NCI-H1417 (cell line): ENCODE results near the gene NOTCH1.

Experiments
- DNase-seq, 3 experiments: peaks; one replicate each; lab custom pipeline; 2025; lab: John Stamatoyannopoulos, UW

The NOTCH1 gene

GRCh38 chr9:136484153-136485048, 61.4 kb downstream of the NOTCH1 start:
- DNase-seq: peak in 2 of 3 experiments; percentile 66 to 77

DNA sequence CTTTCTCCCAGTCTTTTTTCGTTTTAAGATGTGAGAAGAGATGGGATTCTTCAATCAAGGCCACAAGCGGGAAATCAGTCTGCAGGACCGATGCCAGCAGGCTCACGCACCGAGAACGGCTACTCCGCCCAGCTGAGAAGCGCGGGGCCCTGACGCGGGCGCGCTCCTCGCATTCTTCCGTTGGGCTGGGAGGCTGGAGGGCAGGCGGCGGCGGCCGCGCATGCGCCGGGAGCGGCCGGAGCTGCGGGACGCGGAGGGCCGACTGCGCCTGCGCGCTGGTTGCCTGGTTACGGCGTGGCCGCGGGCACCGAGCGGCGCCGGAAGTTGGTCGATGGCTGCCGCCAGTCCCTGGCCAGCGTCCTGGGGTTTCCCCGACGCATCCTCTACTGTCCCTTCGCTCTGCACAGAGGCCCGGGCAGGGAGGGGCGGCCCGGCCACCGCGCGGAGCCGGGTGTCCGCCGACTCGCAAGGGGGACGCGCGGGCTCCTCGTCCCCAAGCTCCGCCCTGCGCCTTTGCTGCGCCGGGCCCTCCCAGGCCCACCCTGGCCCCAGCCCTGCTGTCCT, 62.2 kb downstream of the NOTCH1 start:
- peak; percentile 82 to 98 (median 96) for DNase-seq

GRCh38 chr9:136482793-136483588, 62.9 kb downstream of the NOTCH1 start, which contains the start of gene SEC16A:
Gene SEC16A (minus strand): TSS chr9:136483040. CDS start chr9:136477615, 5,425 bp downstream.
- peak; percentile 93 to 100 (median 99) for DNase-seq

DNA sequence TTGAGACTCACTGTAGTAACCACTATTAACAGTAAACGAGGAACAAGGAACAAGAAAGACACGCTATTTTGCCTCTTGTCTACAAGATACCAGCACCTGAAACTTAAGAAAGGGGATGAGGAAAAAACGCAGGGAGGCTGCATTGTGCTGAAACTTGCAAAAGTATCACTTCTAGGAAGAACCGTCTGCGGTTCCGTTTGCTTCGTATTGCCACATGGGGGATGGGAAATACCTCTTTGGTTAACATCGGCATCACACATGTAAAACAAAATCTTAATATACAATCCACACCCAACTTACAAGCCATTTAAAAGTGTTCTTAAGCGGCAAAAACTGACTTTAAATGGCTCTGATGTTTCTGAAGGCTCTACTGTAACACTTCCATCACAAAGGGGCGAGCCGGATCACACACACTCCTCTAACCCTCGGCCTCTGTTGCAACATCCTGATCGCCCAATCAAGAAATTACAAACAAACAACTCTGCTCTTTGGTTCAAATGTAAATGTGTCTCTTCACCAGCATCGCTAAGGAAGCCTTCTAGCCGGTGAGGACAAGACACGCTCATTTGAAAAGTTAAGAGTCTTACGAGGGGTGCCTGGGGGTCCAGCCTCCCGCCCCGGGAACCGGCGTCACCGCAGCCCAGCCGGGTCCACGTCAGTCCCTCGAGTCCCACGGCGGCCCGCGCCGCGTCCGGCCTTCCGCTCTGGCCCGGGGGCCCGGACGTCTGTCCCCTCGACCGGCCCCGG, 63.6 kb downstream of the NOTCH1 start:
- DNase-seq: peak in 1 of 3 experiments; percentile 70

- DNase-seq: no peak
Observed at GRCh38 chr9:136481558-136481957, 64.3 kb downstream of the NOTCH1 start.

GRCh38 chr9:136476369-136477150, 69.3 kb downstream of the NOTCH1 start:
- DNase-seq: no peak

GRCh38 chr9:136474974-136475865, 70.6 kb downstream of the NOTCH1 start:
- no peak for DNase-seq

GRCh38 chr9:136474021-136474640, 71.7 kb downstream of the NOTCH1 start:
- DNase-seq: no peak

- DNase-seq: no peak
Observed at GRCh38 chr9:136473354-136473721, 72.5 kb downstream of the NOTCH1 start.

GRCh38 chr9:136472640-136473353, 73.1 kb downstream of the NOTCH1 start:
- no peak for DNase-seq

DNA sequence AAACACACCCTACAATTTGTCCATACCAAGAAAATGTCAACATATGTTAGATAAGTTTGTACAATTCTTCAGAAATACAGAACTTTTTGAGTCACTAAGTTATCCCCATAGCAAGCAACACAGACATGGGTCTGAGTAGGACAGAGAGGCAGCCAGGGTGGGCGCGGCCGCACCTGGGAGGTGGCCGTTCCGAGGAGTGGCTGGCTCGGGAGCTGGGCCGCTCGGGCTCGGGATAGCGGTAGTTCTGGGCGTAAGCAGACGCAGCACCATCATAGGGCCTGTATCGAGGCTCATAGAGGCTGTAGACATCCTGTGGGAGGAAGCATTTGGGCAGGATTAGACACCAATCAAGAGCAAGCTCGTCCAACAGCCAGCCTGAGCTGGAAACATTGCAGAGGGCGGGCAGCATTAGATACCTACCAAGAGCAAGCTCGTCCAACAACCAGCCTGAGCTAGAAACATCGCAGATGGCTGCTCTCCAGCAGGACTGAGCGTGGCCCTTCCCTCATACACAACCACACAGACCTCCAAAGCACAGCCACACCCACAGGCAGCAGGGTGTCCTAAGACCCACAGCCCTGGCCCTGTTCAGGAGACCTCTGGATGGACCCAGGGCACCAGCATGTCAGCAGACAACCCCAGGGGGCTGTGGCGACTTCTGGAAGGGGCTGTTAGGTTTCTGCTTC, 73.9 kb downstream of the NOTCH1 start:
- DNase-seq: no peak

DNA sequence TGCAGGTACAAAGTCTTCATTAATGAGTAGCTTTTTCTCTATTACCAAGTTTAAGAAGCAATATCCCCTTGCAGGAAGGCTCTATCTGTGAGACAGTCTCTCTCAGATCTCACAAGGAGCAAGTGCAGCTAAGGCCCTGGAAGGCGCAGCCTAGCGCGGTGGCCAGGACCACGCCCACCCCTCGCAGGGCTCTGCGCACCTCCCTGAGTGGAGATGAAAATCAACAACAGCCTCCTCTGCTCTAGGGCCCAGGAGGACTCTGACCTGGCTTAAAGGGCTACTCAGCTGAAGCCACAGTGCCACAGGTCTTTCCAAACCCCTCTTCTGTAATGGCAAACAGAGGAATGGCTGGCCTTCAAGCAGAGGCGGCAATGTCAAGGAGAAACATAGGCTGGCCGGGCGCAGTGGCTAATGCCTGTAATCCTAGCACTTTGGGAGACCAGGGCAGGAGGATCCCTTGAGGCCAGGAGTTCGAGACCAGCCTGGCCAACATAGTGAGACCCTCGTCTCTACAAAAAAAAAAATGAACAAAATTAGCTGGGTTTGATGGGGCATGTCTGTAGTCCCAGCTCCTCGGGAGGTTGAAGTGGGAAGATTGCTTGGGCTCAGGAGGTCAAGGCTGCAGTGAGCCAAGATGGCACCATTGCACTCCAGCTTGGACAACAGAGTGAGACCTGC, 74.9 kb downstream of the NOTCH1 start:
- DNase-seq: no peak

DNA sequence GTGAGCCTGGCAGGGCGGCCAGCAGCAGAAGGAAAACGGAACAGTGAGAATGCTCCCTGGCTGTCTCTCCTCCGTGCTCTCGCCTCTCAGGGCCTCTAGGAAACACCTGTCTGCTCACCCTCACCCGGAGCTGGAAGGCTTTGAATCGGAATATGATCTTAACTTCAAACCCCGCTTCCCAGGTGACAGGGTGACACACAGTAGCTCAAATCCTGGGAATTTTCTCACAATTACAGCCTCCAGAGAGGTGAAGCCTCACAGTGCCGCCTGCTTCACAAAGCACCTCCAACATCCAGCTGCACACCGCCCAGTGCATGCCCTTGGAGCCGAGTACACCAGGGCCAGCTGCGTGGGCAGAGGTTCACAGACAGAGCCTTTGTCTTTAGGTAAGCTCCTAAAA, 75.5 kb downstream of the NOTCH1 start:
- no peak for DNase-seq

DNA sequence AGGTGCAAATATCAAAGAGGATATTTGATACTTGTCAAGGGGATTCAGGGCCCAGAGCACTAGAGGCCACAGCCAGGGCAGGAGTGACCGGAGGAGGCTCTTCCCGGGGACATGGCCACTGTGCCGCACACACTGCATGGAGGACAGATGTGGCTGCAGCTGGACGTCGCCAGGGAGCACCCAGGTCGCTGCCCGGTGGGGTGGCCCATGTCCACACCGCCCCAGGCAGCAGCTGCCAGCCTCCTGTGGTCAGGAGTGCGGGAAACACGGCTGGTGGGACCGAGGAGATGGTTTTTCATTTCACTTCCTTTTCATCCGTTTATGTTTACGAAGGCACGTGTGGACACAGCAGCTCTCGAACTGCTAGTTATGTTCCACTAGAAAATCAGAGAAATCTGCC, 78.1 kb downstream of the NOTCH1 start:
- no peak for DNase-seq

DNA sequence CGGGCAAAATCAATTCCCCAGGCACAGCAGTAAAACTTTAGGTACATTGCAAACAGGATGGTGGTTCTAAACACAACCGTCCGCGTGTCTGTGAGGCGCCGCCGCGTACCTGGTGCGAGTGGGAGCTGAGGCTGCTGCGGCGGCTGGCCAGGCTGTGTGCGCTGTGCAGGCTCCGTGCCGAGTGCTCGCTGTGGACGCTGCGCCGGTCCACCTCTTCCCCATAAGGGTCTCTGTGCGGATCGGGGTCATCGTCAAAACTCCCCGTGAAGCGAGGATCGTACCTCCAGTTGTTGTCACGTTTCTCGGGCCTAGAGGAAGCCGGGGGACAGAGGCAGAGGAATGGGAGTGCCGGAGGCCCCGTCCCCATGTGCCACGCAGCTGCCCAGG, 79.7 kb downstream of the NOTCH1 start:
- DNase-seq: no peak

DNA sequence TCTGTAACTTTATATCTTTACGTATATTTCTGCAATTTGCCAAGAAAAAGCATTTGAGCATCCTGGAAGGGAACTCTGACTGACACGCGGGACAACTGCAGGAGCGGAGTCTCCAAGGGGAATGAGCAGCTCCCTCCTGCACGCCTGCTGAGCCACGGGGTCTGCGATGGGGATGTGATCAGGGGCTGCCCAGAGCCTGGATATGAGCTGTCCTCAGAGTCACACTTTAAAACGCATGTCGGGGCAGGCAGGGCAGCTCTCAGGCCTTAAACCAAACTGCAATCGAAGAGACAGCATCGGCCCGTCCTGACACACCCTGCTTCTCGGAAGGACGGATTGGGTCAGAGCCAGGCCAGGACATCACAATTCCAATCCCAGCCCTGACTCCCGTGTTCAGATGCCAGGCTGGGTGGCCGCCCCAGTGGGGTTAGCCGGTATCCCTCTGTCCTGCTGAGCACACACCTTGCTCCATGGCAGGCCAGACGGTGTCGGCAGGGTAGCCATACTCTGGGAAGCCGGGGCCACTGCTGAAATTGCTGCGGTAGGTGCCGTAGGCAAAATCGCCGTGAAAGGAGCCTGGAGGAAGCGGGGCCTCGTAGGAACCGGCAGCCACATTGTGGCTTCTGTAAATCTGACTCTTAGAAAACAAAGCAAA, 80.2 kb downstream of the NOTCH1 start:
- DNase-seq: no peak

- no peak for DNase-seq
Observed at GRCh38 chr9:136464241-136464640, 81.6 kb downstream of the NOTCH1 start.
